ENCODE data around the gene FOXRED1.

GRCh38 chr11:126311401-126312291 lies 42.7 kb downstream of the FOXRED1 start:
- TF ChIP-seq, protein P1, sequence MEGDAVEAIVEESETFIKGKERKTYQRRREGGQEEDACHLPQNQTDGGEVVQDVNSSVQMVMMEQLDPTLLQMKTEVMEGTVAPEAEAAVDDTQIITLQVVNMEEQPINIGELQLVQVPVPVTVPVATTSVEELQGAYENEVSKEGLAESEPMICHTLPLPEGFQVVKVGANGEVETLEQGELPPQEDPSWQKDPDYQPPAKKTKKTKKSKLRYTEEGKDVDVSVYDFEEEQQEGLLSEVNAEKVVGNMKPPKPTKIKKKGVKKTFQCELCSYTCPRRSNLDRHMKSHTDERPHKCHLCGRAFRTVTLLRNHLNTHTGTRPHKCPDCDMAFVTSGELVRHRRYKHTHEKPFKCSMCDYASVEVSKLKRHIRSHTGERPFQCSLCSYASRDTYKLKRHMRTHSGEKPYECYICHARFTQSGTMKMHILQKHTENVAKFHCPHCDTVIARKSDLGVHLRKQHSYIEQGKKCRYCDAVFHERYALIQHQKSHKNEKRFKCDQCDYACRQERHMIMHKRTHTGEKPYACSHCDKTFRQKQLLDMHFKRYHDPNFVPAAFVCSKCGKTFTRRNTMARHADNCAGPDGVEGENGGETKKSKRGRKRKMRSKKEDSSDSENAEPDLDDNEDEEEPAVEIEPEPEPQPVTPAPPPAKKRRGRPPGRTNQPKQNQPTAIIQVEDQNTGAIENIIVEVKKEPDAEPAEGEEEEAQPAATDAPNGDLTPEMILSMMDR (IDR thresholded peaks at IDR 0.05; ENCODE audit: borderline replicate concordance, extremely low read depth, low read length, poor library complexity, severe bottlenecking) = no peak
- no peak for TF ChIP-seq EZH2 (IDR thresholded peaks at IDR 0.05; ENCODE audit: borderline replicate concordance, low read depth, low read length, severe bottlenecking)
